Large intestine (tissue), 3 donors: ENCODE data around the gene CDC42BPG. TPM values are rescaled to one million over a fixed set of nuclear protein-coding genes. Genes with fewer than 3 reads are reported as not detected.

Source experiments
- DNase-seq, 2 donors: peaks; one replicate each; pipeline versions ENCODE4 v3.0.0 to v3.0.0-alpha.2; 2013
- H3K27ac ChIP-seq: one replicate; pipeline ENCODE4 v1.5.1; 2013; ENCODE audit warnings: low read length
- H3K27me3 ChIP-seq: 2 replicates; pipeline ENCODE4 v1.6.1; 2013; ENCODE audit warnings: low read length; ENCODE audit not compliant: control insufficient read depth, insufficient read depth
- H3K36me3 ChIP-seq: 2 replicates; pipeline ENCODE4 v1.6.1; 2013; ENCODE audit warnings: low read length; ENCODE audit not compliant: control insufficient read depth, insufficient read depth
- H3K4me1 ChIP-seq: one replicate; pipeline ENCODE4 v1.6.1; 2013; ENCODE audit warnings: low read length; ENCODE audit not compliant: control insufficient read depth, insufficient read depth
- H3K4me3 ChIP-seq: one replicate; pipeline ENCODE4 v1.5.1; 2013; ENCODE audit warnings: low read length
- H3K9me3 ChIP-seq: one replicate; pipeline ENCODE4 v1.6.1; 2013; ENCODE audit warnings: mild to moderate bottlenecking, low read depth, low read length, moderate library complexity; ENCODE audit not compliant: control insufficient read depth
- WGBS: methylation state at CpG from one replicate; pipeline ENCODE4 v1.1.5; 2013; ENCODE audit warnings: low lambda C conversion rate; ENCODE audit not compliant: insufficient coverage; 5-methylcytosine and 5-hydroxymethylcytosine counted together
- polyA plus RNA-seq: library from polyadenylated mRNA; unstranded; fragments of 120-200 nt; gene quantifications from one replicate; pipeline ENCODE4 v1.2.1, GENCODE V29; 2013

Gene CDC42BPG
- polyA plus RNA-seq, 1 donor: 5.5 TPM

- no CpG with 5 or more reads among the region's 34 CpGs for WGBS
- DNase-seq: peak; percentile 89 to 95
- Histone ChIP-seq H3K27ac (peak overlapping the region; percentile 99), H3K4me1 (peaks cover 37% of the 10 kb centered on the region), H3K36me3 (peaks cover 26% of the 10 kb centered on the region), H3K27me3 (no peaks in the 10 kb centered on the region), H3K4me3 (peak overlapping the region; percentile 19), H3K9me3 (no peaks in the 10 kb centered on the region)
These were observed 43.4 kb upstream of the CDC42BPG start for GRCh38 chr11:64887757-64888405.

GRCh38 chr11:64887234-64887756, 42.8 kb upstream of the CDC42BPG start:
- Histone ChIP-seq H3K9me3 (no peaks in the 10 kb centered on the region), H3K4me3 (peak overlapping the region; percentile 19), H3K36me3 (peaks cover 20% of the 10 kb centered on the region), H3K27me3 (no peaks in the 10 kb centered on the region), H3K4me1 (peaks cover 37% of the 10 kb centered on the region), H3K27ac (peak overlapping the region; percentile 99)
- WGBS: no CpG with 5 or more reads among the region's 8 CpGs
- no peak for DNase-seq

DNA sequence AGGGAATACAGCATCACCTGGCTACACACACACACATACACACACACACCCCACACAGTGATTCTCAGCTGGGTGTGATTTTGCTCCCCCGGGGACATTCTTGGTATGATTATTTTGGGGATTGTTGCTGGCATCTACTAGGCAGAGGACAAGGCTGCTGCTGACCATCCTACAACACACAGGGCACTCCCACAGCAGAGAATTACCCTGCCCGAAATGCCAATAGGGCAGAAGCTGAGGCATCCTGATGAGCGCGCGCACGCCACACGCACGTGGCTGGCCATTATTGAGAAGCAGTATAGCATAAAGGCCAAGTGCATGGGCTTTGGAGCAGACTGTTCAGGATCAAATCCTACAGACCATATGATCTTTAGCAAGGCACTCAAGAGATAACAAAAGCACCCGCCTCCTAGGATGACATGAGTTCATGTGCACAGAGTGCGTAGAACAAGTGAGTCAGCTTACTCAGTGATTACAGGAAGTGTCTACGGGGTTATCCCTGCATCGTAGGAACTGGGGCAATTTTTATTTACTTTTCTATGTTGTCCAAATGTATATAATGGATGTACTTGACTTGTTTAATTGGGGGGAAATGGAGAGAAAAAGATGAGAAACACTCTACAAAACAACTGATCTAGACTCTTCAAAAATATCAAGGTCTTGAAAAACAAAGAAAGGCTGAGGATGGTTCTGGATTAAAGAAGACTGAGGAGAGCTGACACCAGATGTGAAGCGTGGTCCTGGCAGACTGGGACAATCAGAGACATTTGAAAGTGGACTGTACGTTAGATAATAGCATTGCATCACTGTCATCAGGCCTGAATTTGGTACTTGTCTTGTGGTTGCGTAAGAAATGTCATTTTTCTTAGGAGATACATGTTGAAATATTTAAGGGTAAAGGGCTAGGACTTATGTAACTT, 41.2 kb upstream of the CDC42BPG start:
- peak; percentile 92 to 95 for DNase-seq
- peaks cover 39% of the 10 kb centered on the region for H3K4me1 ChIP-seq
- 0% methylated on average over 1 of the region's 15 CpGs for WGBS
- no peaks in the 10 kb centered on the region for H3K27me3 ChIP-seq
- no peaks in the 10 kb centered on the region for H3K9me3 ChIP-seq
- H3K27ac ChIP-seq: peak overlapping the region; percentile 86
- peaks cover 5% of the 10 kb centered on the region for H3K36me3 ChIP-seq
- H3K4me3 ChIP-seq: no peak overlapping the region

- Histone ChIP-seq H3K27me3 (no peaks in the 10 kb centered on the region), H3K4me1 (peaks cover 53% of the 10 kb centered on the region)
These were observed 39.6 kb upstream of the CDC42BPG start for GRCh38 chr11:64884019-64884418.

DNA sequence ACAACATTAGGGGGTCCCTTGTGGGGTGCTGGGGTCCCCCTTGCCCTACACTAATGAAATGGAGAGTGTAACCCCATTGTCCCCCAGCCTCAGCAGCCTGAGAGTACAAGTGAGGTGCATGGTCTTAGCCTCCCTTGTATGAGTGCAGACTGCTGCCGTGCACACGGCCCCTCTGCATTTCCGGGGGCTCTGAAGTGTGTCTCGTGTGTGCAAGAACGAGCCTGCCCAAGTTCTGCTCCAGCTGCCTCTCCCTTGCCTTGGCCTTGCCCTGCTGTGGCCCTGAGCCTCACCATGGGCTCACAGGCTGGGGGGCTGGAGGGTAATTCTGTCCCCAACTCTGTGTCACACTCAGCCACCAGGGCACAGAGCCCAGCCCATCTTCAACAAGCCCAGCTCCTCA, 39.1 kb upstream of the CDC42BPG start:
- peaks cover 51% of the 10 kb centered on the region for H3K4me1 ChIP-seq
- H3K9me3 ChIP-seq: no peaks in the 10 kb centered on the region
- H3K36me3 ChIP-seq: no peaks in the 10 kb centered on the region
- H3K4me3 ChIP-seq: no peak overlapping the region
- H3K27me3 ChIP-seq: no peaks in the 10 kb centered on the region
- no peak overlapping the region for H3K27ac ChIP-seq
- WGBS: no CpG with 5 or more reads among the region's 5 CpGs
- no peak for DNase-seq

More at GRCh38 chr11:64884019-64884418, 39.6 kb upstream of the CDC42BPG start:
- H3K27ac ChIP-seq: no peak overlapping the region
- H3K4me3 ChIP-seq: no peak overlapping the region
- DNase-seq: no peak
- no peaks in the 10 kb centered on the region for H3K36me3 ChIP-seq
- H3K9me3 ChIP-seq: no peaks in the 10 kb centered on the region
- WGBS: no CpG with 5 or more reads among the region's 8 CpGs

GRCh38 chr11:64882243-64882642, 37.8 kb upstream of the CDC42BPG start:
- no peak for DNase-seq
- no peaks in the 10 kb centered on the region for H3K27me3 ChIP-seq
- 60% methylated on average over 1 of the region's 5 CpGs for WGBS
- H3K4me1 ChIP-seq: peaks cover 38% of the 10 kb centered on the region
- H3K27ac ChIP-seq: no peak overlapping the region
- no peaks in the 10 kb centered on the region for H3K9me3 ChIP-seq
- H3K36me3 ChIP-seq: no peaks in the 10 kb centered on the region
- H3K4me3 ChIP-seq: no peak overlapping the region

- no peaks in the 10 kb centered on the region for H3K27me3 ChIP-seq
- H3K4me3 ChIP-seq: no peak overlapping the region
- peaks cover 41% of the 10 kb centered on the region for H3K4me1 ChIP-seq
- no peak for DNase-seq
- WGBS: no CpG with 5 or more reads among the region's 8 CpGs
- no peaks in the 10 kb centered on the region for H3K9me3 ChIP-seq
- no peak overlapping the region for H3K27ac ChIP-seq
- peaks cover 3% of the 10 kb centered on the region for H3K36me3 ChIP-seq
These were observed 37.0 kb upstream of the CDC42BPG start for GRCh38 chr11:64881476-64881875.

DNA sequence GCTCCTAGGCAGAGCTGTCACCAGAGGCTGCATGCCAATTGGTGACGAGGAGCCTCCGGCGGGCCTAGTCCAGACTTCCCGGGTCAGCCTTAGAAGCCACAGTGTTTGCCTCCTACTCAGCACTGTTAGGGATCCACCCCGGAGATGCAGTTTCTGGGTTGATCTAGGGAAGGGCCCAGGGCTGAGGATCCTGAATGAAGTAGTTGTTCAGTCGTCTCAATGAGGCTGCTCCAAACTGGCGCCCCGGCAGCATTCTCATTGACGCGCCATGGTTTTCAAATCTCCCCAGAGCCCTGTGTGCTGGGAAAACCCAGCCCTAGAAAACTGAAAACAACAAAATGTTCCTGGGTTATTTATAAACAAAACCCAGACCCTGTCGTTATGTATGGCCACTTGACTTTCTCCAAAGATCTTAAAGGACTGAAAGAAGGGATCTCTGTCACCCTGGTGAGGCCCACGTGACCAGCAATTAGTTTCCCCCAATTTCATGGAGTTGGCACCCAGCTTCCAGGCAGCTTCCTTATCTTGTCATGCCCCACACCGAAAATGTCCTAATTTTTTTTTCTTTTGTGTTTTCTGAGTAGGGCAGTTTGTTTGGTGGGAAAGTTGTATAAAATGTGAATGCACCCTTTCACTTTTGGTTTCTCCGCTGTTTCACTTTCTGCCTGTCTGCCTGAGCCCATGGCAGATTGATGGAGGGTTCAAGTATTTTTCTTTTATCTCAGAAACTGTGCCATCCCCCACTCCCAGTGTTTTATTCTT, 36.0 kb upstream of the CDC42BPG start:
- Histone ChIP-seq H3K4me3 (no peak overlapping the region), H3K4me1 (peaks cover 41% of the 10 kb centered on the region), H3K27me3 (no peaks in the 10 kb centered on the region), H3K36me3 (peaks cover 6% of the 10 kb centered on the region), H3K27ac (no peak overlapping the region), H3K9me3 (no peaks in the 10 kb centered on the region)
- WGBS: no CpG with 5 or more reads among the region's 14 CpGs
- DNase-seq: no peak

- peaks cover 39% of the 10 kb centered on the region for H3K4me1 ChIP-seq
- H3K27ac ChIP-seq: peak overlapping the region; percentile 94
- no peaks in the 10 kb centered on the region for H3K9me3 ChIP-seq
- 6% methylated on average over 2 of the region's 16 CpGs for WGBS
- H3K4me3 ChIP-seq: peak overlapping the region; percentile 80
- H3K36me3 ChIP-seq: peaks cover 13% of the 10 kb centered on the region
- no peak for DNase-seq
- H3K27me3 ChIP-seq: no peaks in the 10 kb centered on the region
These were observed 34.9 kb upstream of the CDC42BPG start for GRCh38 chr11:64879244-64879900.
